ENCODE data around the gene SMPD3.

DNA sequence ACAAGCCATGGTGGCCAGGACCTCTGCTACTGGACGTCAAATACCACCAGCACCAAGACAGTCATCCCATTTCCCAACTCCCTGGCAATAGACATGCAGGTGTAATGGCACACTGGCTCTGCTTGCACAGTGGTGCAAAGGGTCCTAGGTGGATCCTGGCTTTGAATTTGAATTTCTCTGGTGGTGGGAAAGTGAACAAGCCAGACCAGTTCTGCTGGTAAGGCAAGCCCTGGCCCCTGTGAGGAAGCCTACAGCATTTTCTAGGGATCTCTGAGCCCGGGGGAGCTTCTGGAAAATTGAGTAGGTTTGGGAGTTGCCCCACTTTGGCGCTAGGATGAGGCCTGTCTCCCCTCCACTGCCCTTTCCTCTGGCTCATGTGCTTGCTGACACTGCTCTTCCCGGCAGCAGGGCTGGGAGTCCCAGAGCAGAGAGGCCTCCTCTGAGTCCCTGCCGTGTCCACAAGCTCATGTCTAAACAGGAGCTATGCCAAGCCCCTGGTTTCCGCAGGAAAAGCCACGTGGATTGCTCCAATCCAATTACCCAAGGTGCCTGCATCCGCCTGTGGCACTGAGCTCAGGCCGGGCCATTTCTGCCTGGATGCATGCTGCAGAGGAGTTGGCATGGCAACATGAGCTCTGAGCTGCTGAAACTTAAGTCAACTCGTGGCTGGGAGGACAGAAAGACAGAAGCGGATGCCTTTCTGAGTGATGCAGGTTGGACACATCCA is 70.5 kb downstream of the SMPD3 start:
- TF ChIP-seq POLR2A (IDR thresholded peaks at IDR 0.05): no peak
- TF ChIP-seq, protein P1, sequence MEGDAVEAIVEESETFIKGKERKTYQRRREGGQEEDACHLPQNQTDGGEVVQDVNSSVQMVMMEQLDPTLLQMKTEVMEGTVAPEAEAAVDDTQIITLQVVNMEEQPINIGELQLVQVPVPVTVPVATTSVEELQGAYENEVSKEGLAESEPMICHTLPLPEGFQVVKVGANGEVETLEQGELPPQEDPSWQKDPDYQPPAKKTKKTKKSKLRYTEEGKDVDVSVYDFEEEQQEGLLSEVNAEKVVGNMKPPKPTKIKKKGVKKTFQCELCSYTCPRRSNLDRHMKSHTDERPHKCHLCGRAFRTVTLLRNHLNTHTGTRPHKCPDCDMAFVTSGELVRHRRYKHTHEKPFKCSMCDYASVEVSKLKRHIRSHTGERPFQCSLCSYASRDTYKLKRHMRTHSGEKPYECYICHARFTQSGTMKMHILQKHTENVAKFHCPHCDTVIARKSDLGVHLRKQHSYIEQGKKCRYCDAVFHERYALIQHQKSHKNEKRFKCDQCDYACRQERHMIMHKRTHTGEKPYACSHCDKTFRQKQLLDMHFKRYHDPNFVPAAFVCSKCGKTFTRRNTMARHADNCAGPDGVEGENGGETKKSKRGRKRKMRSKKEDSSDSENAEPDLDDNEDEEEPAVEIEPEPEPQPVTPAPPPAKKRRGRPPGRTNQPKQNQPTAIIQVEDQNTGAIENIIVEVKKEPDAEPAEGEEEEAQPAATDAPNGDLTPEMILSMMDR (IDR thresholded peaks at IDR 0.05): no peak
